Endometrial microvascular endothelial cells (primary cell): ENCODE measurements around the gene APCS. TPM values are rescaled to one million over a fixed set of nuclear protein-coding genes. Genes with fewer than 3 reads are reported as not detected.

ENCODE experiments used
- in situ Hi-C: cut with HindIII; loops from 2 replicates; pipeline ENCODE4 v1.10.0; 2017; ENCODE audit warnings: low sequenced_read_pairs, low pct_unique_long_range_greater_than_20kb; ENCODE audit errors: inconsistent ontology term
- total RNA-seq: library from RNA; depleted of rRNA; stranded (reverse); fragments of >200 nt; gene quantifications from one replicate; pipeline ENCODE4 v1.2.3, GENCODE V29; 2015; ENCODE audit errors: inconsistent ontology term

The APCS gene, protein sequence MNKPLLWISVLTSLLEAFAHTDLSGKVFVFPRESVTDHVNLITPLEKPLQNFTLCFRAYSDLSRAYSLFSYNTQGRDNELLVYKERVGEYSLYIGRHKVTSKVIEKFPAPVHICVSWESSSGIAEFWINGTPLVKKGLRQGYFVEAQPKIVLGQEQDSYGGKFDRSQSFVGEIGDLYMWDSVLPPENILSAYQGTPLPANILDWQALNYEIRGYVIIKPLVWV
- not detected for total RNA-seq

DNA sequence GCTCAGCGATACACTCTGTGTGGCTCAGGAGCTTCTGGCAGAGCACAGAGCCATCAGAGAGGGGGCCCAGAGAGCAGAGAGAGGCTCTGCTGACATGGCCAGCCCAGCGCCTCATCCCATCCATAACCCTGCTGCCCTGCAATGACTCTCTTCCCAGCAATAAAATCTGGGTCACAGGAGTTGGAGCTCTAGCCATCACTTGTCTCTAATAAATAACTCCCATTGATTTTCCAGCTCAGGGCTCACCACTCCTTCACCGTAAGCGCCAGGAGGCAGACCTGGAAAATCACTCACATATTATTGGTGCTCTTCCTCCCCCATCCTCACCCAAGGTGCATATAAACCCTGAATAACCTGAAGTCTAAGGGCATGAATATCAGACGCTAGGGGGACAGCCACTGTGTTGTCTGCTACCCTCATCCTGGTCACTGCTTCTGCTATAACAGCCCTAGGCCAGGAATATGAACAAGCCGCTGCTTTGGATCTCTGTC is at the start of gene APCS:
APCS (plus strand) TSS at position 366 of the 491 bp plus-strand sequence; CDS start at position 462, 96 bp downstream.
- in situ Hi-C loops: no loop called here

DNA sequence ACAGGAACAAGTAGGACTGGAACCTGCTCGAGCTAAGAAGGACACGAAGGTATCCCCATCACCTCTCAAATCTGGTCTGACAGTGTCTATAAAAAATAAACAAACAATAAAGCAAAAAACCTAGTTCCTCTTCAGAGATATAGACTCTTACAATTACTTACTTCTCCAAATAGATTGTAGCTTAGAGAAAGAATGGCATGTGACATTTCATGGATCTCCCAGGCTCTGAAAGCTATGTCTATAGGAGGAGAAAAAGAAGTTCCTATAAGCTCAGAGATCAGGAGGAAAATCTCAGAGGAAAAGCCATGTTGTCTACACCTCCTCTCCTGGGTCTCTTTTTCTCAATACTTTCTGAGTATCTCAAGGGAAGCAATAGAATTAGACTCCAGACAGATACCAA is 39.5 kb upstream of the APCS start:
- in situ Hi-C loops: no loop called here

DNA sequence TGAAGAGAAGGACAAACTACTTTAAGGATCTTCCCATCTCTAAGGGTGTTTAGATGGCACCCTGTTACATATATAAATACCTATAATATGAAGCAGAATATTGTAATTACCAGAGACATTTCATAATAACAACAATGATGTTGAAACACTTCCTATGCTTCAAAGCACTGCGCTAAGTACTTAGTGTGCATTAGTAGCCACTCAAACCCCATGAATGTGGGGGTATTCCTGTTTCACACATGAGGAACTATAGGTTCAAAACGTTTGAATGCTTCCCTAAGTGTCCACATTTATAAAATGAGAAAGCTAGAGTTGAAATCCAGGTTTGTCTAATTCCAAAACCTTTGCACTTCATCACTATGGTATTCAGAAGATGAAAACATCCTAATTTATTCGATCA is 33.4 kb upstream of the APCS start:
- in situ Hi-C loops: no loop called here

DNA sequence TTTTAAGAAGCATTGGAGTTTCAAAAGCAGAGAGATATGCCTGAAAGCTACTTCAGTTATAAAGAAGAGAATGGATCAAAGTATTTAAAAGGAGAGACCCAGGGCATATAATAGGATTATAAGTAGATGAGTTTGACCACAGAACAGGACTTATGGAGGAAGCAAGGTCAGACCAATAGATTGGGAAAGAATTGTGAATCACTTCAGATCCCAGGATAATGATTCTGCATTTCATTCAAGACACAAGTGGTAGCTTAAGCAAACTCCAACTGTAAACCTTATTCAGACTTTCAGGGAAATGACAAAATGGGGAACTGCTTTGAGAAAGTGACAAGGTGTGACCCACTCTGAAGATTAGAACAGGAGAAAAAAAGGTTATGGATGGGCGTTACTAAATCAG is 32.9 kb upstream of the APCS start:
- in situ Hi-C loops: no loop called here

DNA sequence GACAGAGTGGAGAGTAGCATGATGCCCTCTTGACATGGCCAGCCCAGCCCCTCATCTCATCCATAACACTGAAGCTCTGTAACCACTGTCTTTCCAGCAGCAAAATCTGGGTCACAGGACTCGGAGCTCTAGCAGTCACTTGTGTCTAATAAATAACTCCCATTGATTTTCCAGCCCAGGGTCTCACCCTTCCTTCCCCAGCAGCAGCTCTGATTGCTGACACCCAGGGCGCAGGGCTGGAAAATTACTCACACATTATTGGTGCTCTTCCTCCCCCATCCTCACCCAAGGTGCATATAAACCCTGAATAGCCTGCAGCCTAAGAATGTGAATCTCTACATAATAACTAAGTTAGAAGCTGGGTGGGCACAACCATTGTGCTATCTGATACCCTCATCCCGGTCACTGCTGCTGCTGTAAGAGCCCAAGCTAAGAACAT is 30.7 kb upstream of the APCS start:
- in situ Hi-C loops: no loop called here

DNA sequence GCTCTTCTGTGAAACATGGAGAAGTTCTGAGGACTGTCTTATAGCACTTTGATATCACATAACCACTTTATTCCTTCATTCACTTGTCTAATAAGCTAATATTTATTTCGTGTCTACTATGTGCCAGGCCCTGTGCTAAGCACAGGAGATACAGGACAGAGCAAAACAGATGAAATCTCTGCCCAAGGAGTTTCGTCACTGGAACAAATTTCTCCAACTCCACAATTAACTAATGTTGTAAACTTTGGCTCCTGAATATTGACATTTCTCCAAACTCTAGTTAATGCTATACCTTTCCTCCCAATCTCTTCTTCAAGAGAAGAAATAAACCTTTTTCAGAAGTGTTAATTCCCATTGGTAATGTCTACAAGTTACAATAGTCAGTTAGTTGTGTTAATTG is 27.0 kb upstream of the APCS start:
- in situ Hi-C loops: no loop called here

DNA sequence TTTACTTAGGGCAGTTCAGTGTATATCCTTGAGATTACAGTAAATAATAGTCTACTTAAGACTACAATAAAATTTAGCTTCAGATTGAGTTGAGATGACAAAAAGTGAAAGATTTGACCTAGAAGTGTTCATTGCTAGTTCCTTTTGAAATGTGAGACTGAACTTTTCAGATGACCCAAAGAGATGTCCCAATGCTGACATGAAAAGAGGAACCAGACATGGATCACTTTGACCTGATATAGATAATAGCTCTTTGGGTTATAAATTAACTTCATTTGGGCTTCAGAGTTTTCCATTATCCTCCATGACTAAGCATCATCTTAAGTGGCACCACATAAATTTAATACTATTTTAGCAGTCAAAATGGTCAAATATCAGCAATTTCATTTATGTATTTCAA is 26.1 kb upstream of the APCS start:
- in situ Hi-C loops: no loop called here

DNA sequence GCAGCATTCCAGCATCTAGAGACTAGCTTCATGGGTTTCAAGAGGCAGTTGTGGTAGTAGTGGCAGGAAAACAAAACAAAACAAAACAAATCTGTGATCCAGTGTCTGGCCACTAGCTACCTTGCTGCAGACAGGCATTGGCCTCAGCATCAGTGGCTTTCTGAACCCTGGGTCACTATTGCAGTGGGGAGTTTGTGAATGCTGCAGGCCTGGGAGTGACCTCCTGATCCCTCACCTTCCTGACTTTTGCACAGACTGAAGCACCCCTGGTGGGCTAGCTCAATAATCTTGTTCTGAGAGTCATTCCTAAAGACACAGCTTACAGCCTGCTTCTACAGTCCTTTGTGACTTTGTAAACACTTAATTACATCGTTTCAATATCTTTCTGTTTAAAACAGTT is 24.9 kb upstream of the APCS start:
- in situ Hi-C loops: no loop called here

DNA sequence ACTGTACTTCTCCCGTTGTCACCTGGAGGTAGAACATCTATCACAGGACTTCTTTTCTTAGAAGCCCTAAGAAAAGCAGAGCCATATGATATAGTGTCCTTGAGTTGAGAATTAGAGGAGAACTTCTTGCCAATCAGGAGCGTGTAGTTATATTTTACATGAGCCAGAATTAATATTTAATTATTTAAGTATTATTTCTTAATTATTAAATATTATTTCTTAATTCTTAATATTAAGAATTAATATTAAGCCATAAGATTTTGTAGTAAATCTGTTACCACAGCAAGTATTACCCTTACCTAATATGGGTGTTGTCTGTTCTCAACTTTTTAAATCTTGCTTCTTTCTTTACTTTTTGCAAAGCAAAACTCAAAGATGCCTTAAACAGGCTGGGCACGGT is 10.2 kb upstream of the APCS start:
- in situ Hi-C loops: no loop called here

DNA sequence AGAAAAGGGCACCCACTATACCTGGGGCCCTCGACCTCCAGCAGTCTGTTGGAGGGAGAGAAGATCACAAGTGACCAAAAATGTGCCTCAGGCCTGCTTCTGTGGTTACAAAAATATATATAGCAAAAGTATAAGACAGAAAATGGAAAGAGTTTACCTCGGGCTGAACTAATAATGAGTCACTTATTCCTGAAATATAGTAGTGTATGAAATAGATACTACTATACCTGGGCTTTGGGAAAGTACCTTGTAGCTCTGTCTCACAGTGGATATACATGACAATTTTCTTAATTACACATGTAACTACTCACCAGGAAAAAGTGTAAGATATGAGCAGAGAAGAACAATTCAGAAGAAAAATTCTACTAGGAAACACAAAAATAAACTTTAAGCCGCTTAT is 7.3 kb upstream of the APCS start:
- in situ Hi-C loops: no loop called here

DNA sequence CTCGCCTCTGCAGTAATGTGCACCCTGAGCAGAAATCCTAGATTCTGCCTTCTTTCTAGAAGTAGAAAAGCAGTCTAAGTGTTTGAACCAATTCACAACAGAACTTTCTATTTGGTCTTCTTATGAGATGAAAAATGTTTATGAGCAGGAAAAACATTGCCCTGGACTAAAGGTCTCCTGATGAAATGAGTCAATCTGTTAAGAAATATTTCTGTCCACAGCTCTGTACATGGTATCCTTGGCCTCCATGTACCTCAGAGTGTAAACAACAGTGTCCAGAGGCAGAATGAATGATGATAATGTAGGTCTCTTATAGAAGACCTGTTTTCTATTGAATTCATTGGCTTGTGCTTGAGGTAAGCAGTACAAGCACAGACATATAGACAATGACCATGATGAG is 6.2 kb upstream of the APCS start:
- in situ Hi-C loops: no loop called here

DNA sequence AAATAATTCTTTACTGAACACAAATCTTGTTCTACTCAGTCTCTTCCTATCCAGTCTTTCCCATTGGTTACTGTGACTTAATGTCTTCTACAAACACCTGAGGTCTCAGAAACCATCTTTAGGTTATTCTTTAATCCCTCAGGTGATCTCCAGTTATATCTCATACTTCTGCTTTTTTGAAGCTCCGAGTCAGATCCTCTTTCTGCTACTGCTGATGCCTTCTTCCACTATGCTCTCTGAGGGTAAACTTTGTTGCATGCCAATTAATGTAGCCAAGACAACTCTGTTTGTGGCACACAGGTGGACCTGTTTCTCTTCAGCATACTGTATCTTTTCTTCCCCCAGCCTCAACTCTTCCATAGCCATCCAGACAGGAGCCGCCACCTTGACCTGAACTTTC is 3.1 kb upstream of the APCS start:
- in situ Hi-C loops: no loop called here

DNA sequence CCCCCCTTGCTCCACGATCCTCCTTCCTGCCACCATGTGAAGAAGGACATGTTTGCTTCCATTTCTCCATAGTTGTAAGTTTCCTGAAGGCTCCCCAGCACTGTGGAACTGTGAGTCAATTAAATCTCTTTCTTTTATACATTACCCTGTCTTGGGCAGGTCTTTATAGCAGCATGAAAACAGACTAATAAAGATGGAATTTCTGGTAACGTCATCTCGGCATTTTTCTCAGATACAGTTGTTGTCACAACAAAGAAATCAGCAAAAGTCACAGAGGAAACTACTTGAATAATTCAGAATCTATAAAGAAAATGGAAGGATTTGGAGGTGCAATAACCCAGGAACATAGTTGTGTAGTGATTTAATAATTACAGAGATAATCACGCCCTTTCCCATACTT is 4.4 kb downstream of the APCS start:
- in situ Hi-C loops: no loop called here

DNA sequence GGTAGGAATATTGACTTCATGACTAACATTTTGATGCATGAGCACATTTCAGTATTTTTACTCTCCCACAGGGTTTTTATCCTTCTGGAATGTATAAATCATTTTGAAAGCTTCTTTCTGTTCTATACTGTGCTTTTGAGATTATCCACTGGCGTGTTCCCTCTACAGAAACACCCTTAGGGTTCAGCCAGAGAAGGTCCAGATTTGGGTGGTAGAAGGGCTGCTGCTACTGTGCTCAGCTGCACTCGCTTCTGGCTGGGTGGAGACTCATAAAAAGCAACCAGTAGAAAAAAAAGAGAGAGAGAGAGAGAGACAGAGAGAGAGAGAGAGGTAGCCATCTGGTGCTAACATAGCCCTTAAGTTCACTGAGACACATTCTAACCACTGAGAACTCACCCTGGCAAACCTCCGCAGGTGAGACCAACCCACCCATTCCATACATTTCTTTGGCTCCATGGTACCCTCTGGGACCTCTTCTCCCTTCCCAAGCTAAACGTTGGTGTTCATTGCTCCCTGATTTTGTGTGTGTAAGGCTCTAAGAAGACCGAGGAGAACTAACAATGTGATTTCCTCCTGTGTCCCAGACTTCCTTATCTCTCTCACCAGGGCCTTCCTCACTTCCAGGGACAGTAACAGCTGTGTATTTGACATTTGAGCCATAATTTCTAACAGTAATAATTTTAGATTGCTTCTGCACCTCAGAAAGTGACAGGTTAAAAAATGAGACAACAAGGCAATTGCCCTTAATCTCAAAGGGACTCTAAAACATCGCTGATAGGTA is 7.2 kb downstream of the APCS start:
- in situ Hi-C loops: no loop called here

DNA sequence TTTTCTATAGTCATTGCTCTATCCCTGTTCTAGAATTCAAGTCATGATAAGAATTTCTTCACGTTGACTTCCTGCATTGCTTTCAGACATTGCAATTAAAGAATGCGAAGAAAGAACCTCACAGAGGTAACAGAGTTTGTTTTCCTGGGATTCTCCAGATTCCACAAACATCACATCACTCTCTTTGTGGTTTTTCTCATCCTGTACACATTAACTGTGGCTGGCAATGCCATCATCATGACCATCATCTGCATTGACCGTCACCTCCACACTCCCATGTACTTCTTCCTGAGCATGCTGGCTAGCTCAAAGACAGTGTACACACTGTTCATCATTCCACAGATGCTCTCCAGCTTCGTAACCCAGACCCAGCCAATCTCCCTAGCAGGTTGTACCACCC is 10.6 kb downstream of the APCS start:
- in situ Hi-C loops: no loop called here

DNA sequence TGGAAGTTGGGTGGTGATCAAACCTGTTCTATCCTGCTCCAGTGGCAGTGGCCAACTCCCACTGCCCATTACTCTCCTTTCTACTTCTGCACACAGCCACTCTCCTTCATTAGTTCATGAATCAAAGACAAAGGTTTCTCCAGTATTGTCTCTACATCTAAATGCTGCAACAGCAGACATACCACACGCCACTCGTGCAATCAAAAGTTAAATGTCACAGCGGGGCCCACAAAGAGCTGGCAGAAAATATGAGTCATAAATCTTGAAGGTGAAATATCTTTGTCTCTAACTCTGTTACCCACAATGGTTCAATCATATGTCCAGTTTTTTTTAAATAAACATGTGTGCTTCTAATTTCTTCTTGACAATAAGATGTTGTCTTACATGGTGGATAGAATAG is 13.3 kb downstream of the APCS start:
- in situ Hi-C loops: no loop called here

DNA sequence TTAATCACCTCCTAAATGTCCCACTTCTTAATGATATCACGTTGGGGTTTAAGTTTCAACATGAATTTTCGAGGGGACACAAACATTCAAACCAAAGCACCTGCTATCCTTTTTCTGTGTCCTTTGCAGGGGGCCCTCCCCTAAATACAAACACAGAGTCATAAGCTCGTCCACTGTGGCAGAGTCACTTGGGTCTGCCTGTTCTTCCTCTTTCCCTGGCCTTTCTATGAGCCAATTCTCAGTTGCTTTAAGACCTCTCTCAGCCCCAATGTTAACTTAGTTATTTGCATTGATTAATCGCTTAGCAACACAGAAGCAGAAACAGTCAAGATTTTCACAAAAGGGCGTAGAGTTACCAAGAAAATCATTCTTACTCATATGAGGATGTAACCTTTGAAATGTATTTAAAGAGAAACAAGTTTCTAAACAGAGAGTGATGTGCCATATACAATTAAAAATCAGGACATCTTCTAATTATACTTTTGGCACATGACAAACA is 14.9 kb downstream of the APCS start:
- in situ Hi-C loops: no loop called here

DNA sequence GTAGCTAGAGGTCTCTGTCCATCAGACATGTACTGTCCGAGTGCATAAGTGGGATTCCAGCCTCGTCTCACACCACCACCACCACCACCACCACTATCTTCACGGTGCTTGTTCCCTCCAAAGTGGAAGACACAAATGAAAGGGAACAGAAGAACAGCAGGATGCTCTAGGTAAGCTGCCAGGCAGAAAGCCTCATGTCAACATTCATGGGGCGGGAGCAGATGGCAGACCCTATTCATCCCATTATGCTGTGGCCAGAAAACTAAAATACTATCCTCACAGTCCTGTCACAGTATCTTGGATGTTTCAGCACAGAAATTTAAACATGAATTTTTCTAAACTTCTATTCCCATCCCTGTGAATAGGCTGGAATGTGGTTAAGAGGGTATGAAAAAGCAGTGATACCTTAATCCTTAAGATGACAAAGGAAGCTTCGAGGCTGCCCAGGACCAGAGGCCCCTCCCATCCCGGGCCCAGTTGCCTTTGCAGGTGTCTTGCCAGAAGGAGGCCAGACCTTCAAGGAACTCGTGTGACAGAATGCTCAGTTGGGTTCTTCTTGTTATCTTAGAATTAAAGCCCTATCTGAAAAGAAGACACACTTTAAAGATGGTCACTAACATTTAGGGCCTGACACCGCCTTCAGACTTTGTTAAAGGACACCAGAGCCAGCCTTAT is 24.7 kb downstream of the APCS start:
- in situ Hi-C loops: no loop called here

DNA sequence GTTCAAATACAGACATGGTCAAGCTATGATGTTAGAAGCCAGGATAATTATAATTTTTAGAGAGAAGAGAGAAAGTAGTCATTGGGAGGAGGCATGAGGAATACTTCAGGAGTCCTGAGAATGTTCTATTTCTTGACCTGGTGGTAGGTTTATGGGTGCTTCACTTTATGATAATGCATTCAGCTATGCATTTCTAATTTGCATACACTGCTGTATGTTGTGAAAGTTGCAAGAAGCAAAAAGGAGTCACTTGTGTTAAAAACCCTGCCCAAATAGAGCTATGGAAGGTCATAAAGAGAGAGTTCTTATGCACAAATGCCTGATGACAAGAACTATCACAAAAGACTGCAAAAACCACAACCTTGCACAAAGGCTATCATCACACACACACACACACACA is 45.3 kb downstream of the APCS start:
- in situ Hi-C loops: no loop called here
